PC-9 (cell line): ENCODE measurements around the gene ANKRD33B. TPM values are rescaled to one million over a fixed set of nuclear protein-coding genes. Genes with fewer than 3 reads are reported as not detected.

ENCODE experiments used
- BruUV-seq: library from RNA; stranded (reverse); fragments of 400-500 nt; replicated peaks from 2 replicates; lab custom pipeline; 2021; lab: Mats Ljungman, UMichigan
- CTCF ChIA-PET: fragments of 300-600 bp; sonication (Branson Sonifier 250); formaldehyde crosslinking; loops from one replicate; lab custom pipeline; 2022; ENCODE audit warnings: antibody characterized with exemption; lab: Charles Lee
- POLR2A ChIA-PET: fragments of 300-600 bp; sonication (Branson Sonifier 250); formaldehyde crosslinking; loops from one replicate; lab custom pipeline; 2022; ENCODE audit warnings: antibody characterized with exemption; ENCODE audit not compliant: unreplicated experiment; lab: Charles Lee
- DNase-seq, 2 experiments: peaks; one replicate each; pipeline versions ENCODE4 v3.0.0 to v3.0.0-alpha.2; 2015 to 2022; ENCODE audit warnings: mixed read lengths in 1 of 2
- H2AFZ ChIP-seq: fragments of 200-600 bp; sonication (generic); 2 replicates; pipeline ENCODE4 v1.8.1; 2017; ENCODE audit warnings: antibody characterized with exemption
- H3F3A ChIP-seq: fragments of 200-600 bp; sonication (generic); 2 replicates; pipeline ENCODE4 v1.8.1; 2017; ENCODE audit warnings: antibody characterized with exemption, mild to moderate bottlenecking, low read depth; ENCODE audit not compliant: insufficient read depth
- H3K27ac ChIP-seq: fragments of 200-600 bp; sonication (generic); 2 replicates; pipeline ENCODE4 v1.6.1; 2016; ENCODE audit warnings: mixed run types
- H3K27me3 ChIP-seq: fragments of 200-600 bp; sonication (generic); 2 replicates; pipeline ENCODE4 v1.6.1; 2016; ENCODE audit warnings: low read depth, mixed run types; ENCODE audit not compliant: insufficient read depth
- H3K36me3 ChIP-seq: fragments of 200-600 bp; sonication (generic); 2 replicates; pipeline ENCODE4 v1.6.1; 2016; ENCODE audit warnings: low read depth, mixed run types
- H3K4me1 ChIP-seq: fragments of 200-600 bp; sonication (generic); replicated peaks from 2 replicates; pipeline ENCODE4 v1.6.1; 2016; ENCODE audit warnings: mixed run types; ENCODE audit not compliant: insufficient read depth
- H3K4me2 ChIP-seq: fragments of 200-600 bp; sonication (generic); 2 replicates; pipeline ENCODE4 v1.6.1; 2017; ENCODE audit warnings: mixed run types
- H3K4me3 ChIP-seq: fragments of 200-600 bp; sonication (generic); 2 replicates; pipeline ENCODE4 v1.6.1; 2016; ENCODE audit warnings: mixed run types
- H3K79me2 ChIP-seq: fragments of 200-600 bp; sonication (generic); 2 replicates; pipeline ENCODE4 v1.6.1; 2017; ENCODE audit warnings: low read depth, mixed run types
- H3K9me2 ChIP-seq: fragments of 200-600 bp; sonication (generic); 2 replicates; pipeline ENCODE4 v1.8.1; 2017; ENCODE audit warnings: mild to moderate bottlenecking; ENCODE audit not compliant: insufficient read depth
- H3K9me3 ChIP-seq: fragments of 200-600 bp; sonication (generic); 2 replicates; pipeline ENCODE4 v1.8.1; 2016; ENCODE audit warnings: low read depth; ENCODE audit not compliant: insufficient read depth
- H4K20me1 ChIP-seq: fragments of 200-600 bp; sonication (generic); 2 replicates; pipeline ENCODE4 v1.8.1; 2017; ENCODE audit not compliant: insufficient read depth
- EZH2 ChIP-seq: fragments of 200-600 bp; sonication (generic); IDR thresholded peaks from 2 replicates; pipeline ENCODE4 v1.8.0; 2017; ENCODE audit warnings: antibody characterized with exemption, low read depth
- intact Hi-C: fragments of 100-400 bp; cut with micrococcal nuclease; formaldehyde crosslinking; loops from one replicate; pipeline ENCODE4 v1.10.0; 2022; ENCODE audit not compliant: unreplicated experiment
- total RNA-seq: library from RNA; stranded (reverse); gene quantifications from 2 replicates; pipeline ENCODE4 v1.2.3, GENCODE V29; 2021
- TF ChIP-seq, protein P1 (sequence below): fragments of 200-600 bp; sonication (generic); conservative IDR thresholded peaks from 2 replicates; pipeline ENCODE4 v1.6.1; 2017; ENCODE audit warnings: mixed run types, antibody characterized with exemption, mild to moderate bottlenecking, moderate library complexity

The ANKRD33B gene
- total RNA-seq, 1 experiment from 2014 or later, result 32.1 TPM

DNA sequence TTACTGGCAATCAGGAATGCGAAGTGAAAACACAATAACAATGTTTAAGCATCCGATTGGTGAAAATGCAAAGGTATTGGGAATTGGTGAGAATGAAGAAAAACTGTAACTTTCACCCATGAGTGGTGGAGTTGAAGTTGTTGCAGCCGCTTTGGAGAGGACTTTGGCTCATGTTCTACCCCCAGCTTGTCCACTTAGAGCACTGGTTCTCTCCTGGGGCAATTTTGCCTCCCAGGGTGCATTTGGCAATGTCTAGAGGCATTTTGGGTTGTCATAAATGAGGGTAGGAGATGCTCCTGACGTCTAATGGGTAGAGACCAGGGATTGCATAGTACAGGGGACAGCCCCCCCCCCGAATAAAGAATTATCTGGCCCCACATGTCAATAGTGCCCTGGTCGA, 46.2 kb downstream of the ANKRD33B start:
- Histone ChIP-seq H3K4me1 (no peaks in the 10 kb centered on the region), H3K79me2 (no peaks in the 10 kb centered on the region), H3K4me3 (no peak overlapping the region), H3F3A (peaks cover 7% of the 10 kb centered on the region; the same call in 1 of the 2 replicates), H4K20me1 (no peaks in the 10 kb centered on the region; the same call in 1 of the 2 replicates), H3K9me2 (no peaks in the 10 kb centered on the region), H3K27ac (no peak overlapping the region), H3K4me2 (no peak overlapping the region), H3K36me3 (no peaks in the 10 kb centered on the region), H3K9me3 (no peaks in the 10 kb centered on the region), H2AFZ (no peak overlapping the region), H3K27me3 (no peaks in the 10 kb centered on the region)
- TF ChIP-seq, protein P1, sequence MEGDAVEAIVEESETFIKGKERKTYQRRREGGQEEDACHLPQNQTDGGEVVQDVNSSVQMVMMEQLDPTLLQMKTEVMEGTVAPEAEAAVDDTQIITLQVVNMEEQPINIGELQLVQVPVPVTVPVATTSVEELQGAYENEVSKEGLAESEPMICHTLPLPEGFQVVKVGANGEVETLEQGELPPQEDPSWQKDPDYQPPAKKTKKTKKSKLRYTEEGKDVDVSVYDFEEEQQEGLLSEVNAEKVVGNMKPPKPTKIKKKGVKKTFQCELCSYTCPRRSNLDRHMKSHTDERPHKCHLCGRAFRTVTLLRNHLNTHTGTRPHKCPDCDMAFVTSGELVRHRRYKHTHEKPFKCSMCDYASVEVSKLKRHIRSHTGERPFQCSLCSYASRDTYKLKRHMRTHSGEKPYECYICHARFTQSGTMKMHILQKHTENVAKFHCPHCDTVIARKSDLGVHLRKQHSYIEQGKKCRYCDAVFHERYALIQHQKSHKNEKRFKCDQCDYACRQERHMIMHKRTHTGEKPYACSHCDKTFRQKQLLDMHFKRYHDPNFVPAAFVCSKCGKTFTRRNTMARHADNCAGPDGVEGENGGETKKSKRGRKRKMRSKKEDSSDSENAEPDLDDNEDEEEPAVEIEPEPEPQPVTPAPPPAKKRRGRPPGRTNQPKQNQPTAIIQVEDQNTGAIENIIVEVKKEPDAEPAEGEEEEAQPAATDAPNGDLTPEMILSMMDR, result no peak
- no peak for TF ChIP-seq EZH2
- intact Hi-C loops, result no loop called here
- CTCF ChIA-PET, result no interaction called here
- no TSS peak for BruUV-seq
- POLR2A ChIA-PET, result interaction anchor here (0.6 kb wide), 1 partner anchor 23 kb away, joined by 16 read pairs; no protein-coding TSS in a partner anchor
- no peak for DNase-seq

- Histone ChIP-seq H2AFZ (no peak overlapping the region), H3K79me2 (no peaks in the 10 kb centered on the region), H4K20me1 (no peaks in the 10 kb centered on the region; the same call in 1 of the 2 replicates), H3K9me3 (no peaks in the 10 kb centered on the region), H3F3A (peaks cover 7% of the 10 kb centered on the region; the same call in 1 of the 2 replicates), H3K4me2 (no peak overlapping the region), H3K4me1 (no peaks in the 10 kb centered on the region), H3K27ac (no peak overlapping the region), H3K4me3 (no peak overlapping the region), H3K9me2 (no peaks in the 10 kb centered on the region), H3K36me3 (no peaks in the 10 kb centered on the region), H3K27me3 (no peaks in the 10 kb centered on the region)
- no peak for DNase-seq
- ChIA-PET CTCF (interaction anchor here (0.6 to 0.8 kb wide), 3 partner anchors 90 to 168 kb away, joined by 3 to 6 read pairs (median 3); no protein-coding TSS in a partner anchor), POLR2A (no interaction called here)
- no TSS peak for BruUV-seq
- intact Hi-C loops, result no loop called here
- no peak for TF ChIP-seq EZH2
- TF ChIP-seq, protein P1, result no peak
Observed at GRCh38 chr5:10611290-10611689, 47.4 kb downstream of the ANKRD33B start.

DNA sequence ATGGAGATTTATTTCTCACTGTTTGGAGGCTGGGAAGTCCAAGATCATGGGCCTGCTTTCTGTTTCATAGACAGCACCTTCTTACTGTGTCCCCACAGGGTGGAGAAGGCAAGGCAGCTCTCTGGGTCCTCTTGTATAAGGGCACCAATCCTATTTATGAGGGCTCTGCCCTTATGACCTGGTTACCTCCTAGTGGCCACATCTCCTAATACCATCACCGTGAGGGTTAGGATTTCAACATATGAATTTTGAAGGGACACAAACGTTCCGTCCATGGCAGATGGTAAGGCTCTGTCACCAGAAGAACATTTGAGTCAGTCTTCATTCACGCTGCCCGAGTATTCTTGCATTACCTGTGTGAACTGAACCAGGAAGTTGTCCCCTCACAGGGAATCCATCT, 48.4 kb downstream of the ANKRD33B start:
- no peaks in the 10 kb centered on the region for H3K9me2 ChIP-seq
- ChIA-PET POLR2A (no interaction called here), CTCF (interaction anchor here (0.8 kb wide), 1 partner anchor 169 kb away, joined by 3 read pairs; no protein-coding TSS in a partner anchor)
- H3K27me3 ChIP-seq, result no peaks in the 10 kb centered on the region
- H3K27ac ChIP-seq, result no peak overlapping the region
- no peak overlapping the region for H3K4me2 ChIP-seq
- no peaks in the 10 kb centered on the region; the same call in 1 of the 2 replicates for H4K20me1 ChIP-seq
- no peak overlapping the region for H3K4me3 ChIP-seq
- no TSS peak for BruUV-seq
- H3K36me3 ChIP-seq, result no peaks in the 10 kb centered on the region
- no peak overlapping the region for H2AFZ ChIP-seq
- H3K9me3 ChIP-seq, result no peaks in the 10 kb centered on the region
- intact Hi-C loops, result no loop called here
- no peak for DNase-seq
- no peak for TF ChIP-seq EZH2
- TF ChIP-seq, protein P1, result no peak
- no peaks in the 10 kb centered on the region for H3K79me2 ChIP-seq
- H3F3A ChIP-seq, result peaks cover 5% of the 10 kb centered on the region; the same call in 1 of the 2 replicates
- H3K4me1 ChIP-seq, result no peaks in the 10 kb centered on the region
